Right lobe of liver (tissue), 4 donors: ENCODE measurements around the gene TNFRSF12A.

Experiments used
- POLR2A ChIP-seq: fragments of 450-650 bp; IDR thresholded peaks from one replicate; pipeline ENCODE4 v1.6.1; 2017; ENCODE audit warnings: antibody characterized with exemption, mild to moderate bottlenecking
- TF ChIP-seq, protein P1 (sequence below), 4 donors: fragments of 200-600 bp in 3 of 4; fragments of 450-650 bp in 1 of 4; IDR thresholded peaks; one replicate each; pipeline versions ENCODE4 v1.5.1 to v1.8.0; 2016 to 2022; ENCODE audit warnings: antibody characterized with exemption in 4 of 4, mild to moderate bottlenecking in 2 of 4
- donor health status: DM: no; HTN: no; CAD: no.
- donor health status: DM: no; HTN: no; CAD: no.
- donor health status: DM: no; HTN: yes; CAD: no.

DNA sequence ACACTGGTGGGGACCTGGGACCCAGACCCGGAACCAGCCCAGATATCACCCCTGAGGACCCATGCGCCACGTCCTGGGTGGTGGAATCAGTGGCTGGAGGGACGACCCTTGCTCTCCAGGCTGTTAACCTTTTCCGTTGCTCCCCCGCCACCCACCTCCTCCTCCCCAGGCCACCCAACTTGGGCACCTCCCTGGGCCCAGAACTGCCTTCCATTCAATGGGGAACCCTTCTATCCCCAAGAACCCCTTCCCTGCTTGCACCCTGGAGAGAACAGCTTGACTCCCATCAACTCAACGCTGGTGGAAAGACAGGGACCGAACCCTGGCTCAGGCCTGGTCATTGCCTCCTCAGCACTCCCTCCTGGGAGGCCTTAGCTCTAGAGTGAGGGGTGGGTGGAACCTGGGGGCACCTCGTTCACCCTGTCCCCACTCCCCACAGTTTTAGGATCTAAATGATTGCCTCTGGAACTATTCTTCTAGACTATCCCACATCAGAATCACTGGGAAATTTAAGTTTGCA, 39.6 kb downstream of the TNFRSF12A start:
- TF ChIP-seq, protein P1, sequence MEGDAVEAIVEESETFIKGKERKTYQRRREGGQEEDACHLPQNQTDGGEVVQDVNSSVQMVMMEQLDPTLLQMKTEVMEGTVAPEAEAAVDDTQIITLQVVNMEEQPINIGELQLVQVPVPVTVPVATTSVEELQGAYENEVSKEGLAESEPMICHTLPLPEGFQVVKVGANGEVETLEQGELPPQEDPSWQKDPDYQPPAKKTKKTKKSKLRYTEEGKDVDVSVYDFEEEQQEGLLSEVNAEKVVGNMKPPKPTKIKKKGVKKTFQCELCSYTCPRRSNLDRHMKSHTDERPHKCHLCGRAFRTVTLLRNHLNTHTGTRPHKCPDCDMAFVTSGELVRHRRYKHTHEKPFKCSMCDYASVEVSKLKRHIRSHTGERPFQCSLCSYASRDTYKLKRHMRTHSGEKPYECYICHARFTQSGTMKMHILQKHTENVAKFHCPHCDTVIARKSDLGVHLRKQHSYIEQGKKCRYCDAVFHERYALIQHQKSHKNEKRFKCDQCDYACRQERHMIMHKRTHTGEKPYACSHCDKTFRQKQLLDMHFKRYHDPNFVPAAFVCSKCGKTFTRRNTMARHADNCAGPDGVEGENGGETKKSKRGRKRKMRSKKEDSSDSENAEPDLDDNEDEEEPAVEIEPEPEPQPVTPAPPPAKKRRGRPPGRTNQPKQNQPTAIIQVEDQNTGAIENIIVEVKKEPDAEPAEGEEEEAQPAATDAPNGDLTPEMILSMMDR (IDR thresholded peaks at IDR 0.05), result no peak
- no peak for TF ChIP-seq POLR2A
